Mammary epithelial cell (primary cell): ENCODE data around the gene YKT6.

ENCODE experiments used
- EZH2 ChIP-seq: IDR thresholded peaks from 2 replicates; pipeline ENCODE4 v1.6.1; 2012; ENCODE audit warnings: low read length, inconsistent platforms, borderline replicate concordance
- TF ChIP-seq, protein P1 (sequence below), 2 donors: IDR thresholded peaks in 1 of 2; conservative IDR thresholded peaks in 1 of 2; 2 replicates each; pipeline ENCODE4 v1.5.1; 2011 to 2012; ENCODE audit warnings: inconsistent platforms in 2 of 2, low read length in 2 of 2, mild to moderate bottlenecking in 2 of 2, control low read depth in 1 of 2, low read depth in 1 of 2; ENCODE audit not compliant: insufficient read depth in 1 of 2; ENCODE audit errors: extremely low read depth in 1 of 2

DNA sequence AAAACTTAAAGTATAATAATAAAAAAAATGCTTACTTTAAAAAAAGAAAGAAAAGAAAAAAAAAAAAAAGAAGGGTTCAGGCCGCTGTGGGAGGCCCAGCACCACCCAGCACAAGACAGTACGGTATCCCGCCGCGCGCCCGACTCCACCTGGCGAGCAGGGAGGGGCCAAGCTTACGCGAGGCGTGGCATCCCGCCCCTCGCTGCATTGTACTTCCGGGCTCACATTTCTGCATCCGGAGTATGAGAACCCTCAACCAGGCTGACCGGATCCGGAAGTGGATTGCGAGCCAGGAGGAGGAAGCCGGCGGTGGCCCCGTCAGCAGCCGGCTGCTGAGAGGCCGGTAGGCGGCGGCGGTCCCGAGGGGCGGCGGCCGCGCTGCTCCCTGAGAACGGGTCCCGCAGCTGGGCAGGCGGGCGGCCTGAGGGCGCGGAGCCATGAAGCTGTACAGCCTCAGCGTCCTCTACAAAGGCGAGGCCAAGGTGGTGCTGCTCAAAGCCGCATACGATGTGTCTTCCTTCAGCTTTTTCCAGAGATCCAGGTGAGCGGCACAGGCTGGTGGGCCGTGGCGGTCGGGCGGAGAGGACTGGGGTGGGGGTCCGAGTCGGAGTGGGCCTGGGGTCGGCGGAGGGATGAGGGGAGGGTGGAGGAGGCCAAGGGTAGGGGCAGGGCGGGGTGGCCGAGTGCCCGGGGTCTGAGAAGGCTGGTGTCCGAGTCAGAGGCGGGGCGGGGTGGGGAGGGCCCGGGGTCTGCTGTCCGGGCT is at the start of gene YKT6:
- TF ChIP-seq, protein P1, sequence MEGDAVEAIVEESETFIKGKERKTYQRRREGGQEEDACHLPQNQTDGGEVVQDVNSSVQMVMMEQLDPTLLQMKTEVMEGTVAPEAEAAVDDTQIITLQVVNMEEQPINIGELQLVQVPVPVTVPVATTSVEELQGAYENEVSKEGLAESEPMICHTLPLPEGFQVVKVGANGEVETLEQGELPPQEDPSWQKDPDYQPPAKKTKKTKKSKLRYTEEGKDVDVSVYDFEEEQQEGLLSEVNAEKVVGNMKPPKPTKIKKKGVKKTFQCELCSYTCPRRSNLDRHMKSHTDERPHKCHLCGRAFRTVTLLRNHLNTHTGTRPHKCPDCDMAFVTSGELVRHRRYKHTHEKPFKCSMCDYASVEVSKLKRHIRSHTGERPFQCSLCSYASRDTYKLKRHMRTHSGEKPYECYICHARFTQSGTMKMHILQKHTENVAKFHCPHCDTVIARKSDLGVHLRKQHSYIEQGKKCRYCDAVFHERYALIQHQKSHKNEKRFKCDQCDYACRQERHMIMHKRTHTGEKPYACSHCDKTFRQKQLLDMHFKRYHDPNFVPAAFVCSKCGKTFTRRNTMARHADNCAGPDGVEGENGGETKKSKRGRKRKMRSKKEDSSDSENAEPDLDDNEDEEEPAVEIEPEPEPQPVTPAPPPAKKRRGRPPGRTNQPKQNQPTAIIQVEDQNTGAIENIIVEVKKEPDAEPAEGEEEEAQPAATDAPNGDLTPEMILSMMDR (conservative IDR thresholded peaks at IDR 0.05 in 1 of 2, IDR thresholded peaks at IDR 0.05 in 1 of 2; ENCODE audit: extremely low read depth in 1 of 2, insufficient read depth in 1 of 2, low read depth in 1 of 2, low read length in 2 of 2): peak; percentile 15 to 65
- no peak for TF ChIP-seq EZH2
